H54 (cell line): Measurements from ENCODE around the gene PXDN.
"Not testable (repeated sequence)": the region's sequence is repeated elsewhere in the genome, so short reads cannot be mapped to it uniquely, and the experiment has no call there.

ENCODE experiments used
- DNase-seq: peaks from one replicate; pipeline ENCODE4 v3.0.0; 2011; ENCODE audit warnings: low spot score, mixed read lengths; ENCODE audit not compliant: insufficient read length
- FAIRE-seq: peaks from 3 replicates; lab custom pipeline; 2011; peaks lifted over from hg19 to GRCh38; lab: Jason Lieb, UNC
- POLR2A ChIP-seq: IDR thresholded peaks from 2 replicates; pipeline ENCODE4 v1.6.1; 2011; ENCODE audit warnings: low read depth, mild to moderate bottlenecking, low read length

The PXDN gene

DNA sequence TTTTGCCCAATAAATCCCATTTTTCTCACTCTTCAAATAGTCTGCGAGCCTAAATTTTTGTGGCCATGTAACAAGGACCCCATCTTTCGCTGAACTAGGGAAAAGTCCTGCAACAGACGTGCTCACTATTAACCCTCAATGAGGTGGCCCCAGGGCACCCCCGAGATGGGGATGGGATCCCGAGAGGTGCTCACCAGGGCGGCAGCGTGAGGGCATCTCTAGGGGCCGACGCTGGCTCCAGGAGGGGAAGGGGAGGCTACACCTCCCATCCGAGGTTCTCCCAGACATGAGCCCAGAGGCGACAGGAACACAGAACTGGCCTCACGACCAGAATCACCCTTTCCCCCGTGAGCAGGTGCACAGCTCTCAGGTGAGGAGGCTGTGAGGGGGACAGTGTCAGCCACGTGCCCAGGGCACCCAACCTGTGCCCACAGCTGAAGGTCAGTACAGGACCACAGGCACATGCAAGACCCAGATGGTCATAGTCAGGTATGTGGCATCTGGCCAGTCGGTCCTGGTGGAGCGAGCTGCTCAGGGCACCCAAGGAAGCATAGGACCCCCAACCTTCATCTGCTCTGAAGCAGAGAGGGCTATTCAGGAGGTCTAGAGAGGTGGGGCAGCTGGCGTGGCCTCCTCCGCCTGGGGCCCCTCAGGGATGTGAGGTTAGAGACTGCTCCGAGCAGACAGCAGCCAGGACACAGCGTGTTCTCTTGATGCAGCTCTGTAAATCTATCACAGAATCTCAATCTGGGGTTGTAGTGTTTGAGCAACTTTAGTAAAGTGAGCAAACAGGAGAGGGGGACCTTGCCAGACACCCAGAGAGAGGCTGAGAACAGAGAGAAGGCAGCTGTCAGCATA, 62.8 kb downstream of the PXDN start:
- FAIRE-seq (no peak), DNase-seq (no peak)
- TF ChIP-seq POLR2A: no peak

GRCh38 chr2:1681017-1681318, 63.3 kb downstream of the PXDN start:
- DNase-seq (no peak), FAIRE-seq (no peak)
- TF ChIP-seq POLR2A: no peak

GRCh38 chr2:1680222-1681016, 63.9 kb downstream of the PXDN start:
- TF ChIP-seq POLR2A: no peak
- no peak for DNase-seq
- no peak for FAIRE-seq

DNA sequence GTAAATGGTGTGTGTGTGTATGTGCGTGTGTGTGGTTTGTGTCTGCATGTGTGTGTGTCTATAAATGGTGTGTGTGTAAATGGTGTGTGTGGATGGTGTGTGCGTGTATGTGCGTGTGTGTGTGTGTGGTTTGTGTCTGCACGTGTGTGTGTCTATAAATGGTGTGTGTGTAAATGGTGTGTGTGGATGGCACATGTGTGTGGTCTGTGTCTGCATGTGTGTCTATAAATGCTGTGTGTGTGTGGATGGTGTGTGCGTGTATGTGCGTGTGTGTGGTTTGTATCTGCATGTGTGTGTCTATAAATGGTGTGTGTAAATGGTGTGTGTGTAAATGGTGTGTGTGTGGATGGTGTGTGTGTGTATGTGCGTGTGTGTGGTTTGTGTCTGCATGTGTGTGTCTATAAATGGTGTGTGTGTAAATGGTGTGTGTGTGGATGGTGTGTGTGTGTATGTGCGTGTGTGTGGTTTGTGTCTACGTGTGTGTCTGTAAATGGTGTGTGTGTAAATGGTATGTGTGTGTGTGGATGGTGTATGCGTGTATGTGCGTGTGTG, 64.8 kb downstream of the PXDN start:
- DNase-seq, FAIRE-seq: not testable (repeated sequence)

DNA sequence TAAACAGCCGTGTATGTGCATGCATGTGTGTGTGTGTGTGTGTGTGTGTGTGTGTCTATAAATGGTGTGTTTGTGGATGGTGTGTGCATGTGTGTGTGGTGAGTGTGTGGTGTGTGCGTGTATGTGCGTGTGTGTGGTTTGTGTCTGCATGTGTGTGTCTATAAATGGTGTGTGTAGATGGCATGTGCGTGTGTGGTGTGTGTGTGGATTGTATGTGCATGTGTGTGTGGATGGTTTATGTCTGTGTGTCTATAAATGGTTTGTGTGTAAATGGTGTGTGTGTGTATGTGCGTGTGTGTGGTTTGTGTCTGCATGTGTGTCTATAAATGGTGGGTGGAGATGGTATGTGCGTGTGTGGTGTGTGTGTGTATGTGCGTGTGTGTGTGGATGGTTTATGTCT, 65.2 kb downstream of the PXDN start:
- not testable (repeated sequence) for DNase-seq, FAIRE-seq

GRCh38 chr2:1678609-1679008, 65.7 kb downstream of the PXDN start:
- TF ChIP-seq POLR2A: no peak
- DNase-seq (no peak), FAIRE-seq (no peak)

DNA sequence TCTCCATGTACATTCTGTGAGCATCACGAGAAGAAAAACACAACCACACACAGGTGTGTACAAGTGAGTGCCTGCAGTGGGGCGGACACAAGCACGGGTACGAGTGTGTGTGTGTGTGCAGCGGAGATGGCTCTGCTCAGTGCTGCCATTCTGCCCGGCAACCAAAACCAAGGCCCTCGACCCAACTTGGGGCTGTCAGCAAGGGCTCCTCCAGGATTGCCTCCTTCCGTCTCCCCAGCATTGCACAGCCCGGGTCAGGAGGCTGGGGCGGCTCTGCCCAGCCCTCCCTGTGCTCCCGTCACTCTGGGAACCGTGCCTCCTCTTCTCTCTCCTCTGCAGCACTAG, 66.5 kb downstream of the PXDN start:
- no peak for DNase-seq
- FAIRE-seq: no peak
- TF ChIP-seq POLR2A: no peak

GRCh38 chr2:1676913-1677820, 67.1 kb downstream of the PXDN start:
- no peak for FAIRE-seq

DNA sequence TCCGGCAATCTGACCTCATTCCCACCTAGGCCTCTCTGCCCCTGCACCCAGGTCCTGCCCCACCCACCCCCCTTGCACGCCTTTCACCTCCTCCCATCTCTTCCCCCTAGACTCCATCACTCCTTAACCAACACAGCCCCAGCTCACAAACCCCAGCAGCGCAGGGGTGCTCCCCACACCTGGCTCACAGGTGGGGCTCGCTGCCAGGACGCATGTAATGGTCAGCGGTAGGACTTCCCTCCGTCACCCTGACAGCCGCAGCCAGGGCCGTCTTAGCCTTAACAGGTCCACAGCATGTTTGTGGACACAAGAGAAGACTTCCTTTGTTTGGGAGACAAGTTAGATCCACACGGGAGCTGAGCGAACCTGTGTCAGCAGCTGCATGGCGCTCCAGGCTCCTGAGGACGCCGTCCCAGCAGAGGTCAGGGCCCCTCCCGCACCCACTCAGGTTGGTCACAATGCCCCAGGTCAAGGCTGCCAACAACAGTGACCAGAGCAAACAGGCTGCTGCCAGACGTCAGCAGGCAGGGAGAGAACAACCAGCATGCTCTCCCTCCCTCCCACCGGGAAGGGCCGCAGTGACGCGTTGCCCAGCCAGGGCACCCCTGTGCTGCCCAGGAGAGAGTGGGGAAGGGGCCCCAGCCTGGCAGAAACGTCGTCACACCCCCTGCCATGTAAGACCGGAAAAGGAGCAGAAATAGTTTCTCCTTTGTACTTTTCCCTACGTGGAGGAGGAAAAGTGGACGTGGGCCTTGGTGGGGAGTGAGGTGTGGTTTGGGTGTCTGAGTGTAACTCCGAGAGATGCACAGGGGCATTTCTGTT, 68.0 kb downstream of the PXDN start:
- TF ChIP-seq POLR2A: no peak
- no peak for FAIRE-seq

More at GRCh38 chr2:1676913-1677820, 67.1 kb downstream of the PXDN start:
- DNase-seq: no peak
- TF ChIP-seq POLR2A: no peak

GRCh38 chr2:1675633-1676032, 68.7 kb downstream of the PXDN start:
- FAIRE-seq (peak; percentile 81), DNase-seq (peak; percentile 79)
- TF ChIP-seq POLR2A: no peak

More for the DNA sequence above, 68.0 kb downstream of the PXDN start:
- no peak for DNase-seq

DNA sequence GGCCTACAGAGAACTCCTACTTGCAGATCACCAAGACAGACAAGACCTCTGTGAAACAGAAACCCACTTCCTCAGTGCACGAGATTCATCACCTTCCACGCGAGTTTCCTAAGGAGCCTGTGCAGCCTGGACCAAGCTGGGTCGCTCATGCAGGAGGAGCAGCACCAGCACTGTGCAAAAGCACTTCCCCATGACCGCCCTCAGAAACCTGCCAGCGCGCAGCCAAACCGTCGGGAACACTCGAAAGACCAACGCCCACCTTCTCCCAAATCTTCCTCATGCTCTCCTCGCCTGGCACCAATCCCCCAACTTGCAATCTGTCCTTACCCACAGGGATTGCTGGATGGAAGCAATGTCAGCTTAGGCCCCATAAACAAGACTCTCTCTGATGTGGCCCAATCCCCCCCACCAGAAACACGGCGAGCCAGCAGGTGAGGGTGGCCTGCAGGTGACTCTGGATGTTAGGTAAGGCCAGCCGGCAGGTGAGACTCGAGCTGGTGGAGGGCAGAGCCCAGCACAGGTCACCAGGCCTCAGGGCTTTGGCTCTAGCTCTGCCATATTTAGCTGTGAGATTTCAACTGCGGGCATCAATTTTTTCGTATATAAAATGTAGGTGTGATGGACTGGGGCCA, 69.4 kb downstream of the PXDN start:
- DNase-seq (no peak), FAIRE-seq (no peak)
- no peak for TF ChIP-seq POLR2A

DNA sequence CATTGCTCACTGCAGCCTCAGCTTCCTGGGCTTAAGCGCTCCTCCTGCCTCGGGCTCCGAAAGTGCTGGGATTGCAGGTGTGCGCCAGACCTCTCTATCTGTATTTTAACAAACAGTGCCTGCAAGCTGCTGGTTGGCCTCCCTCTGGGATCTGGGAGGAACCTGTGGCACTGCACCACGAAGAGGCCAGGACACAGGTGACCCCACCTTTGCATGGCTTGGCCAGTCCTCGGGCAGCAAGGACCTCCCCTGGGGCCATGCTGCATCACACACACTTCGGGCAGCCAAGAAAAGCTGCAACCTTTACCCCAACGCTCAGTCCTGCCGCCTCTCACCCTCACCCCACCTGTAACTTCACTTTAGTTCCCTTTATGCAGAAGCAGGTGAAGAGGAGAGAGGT, 70.0 kb downstream of the PXDN start:
- FAIRE-seq (no peak), DNase-seq (no peak)
- TF ChIP-seq POLR2A: no peak
